ELR (cell line): ENCODE measurements around the gene PCDH17.

Experiments
- DNase-seq: peaks from one replicate; pipeline ENCODE4 v3.0.0-alpha.2; 2015; ENCODE audit warnings: low read depth

Gene PCDH17

GRCh38 chr13:57634839-57635165, 3.3 kb downstream of the PCDH17 start:
- DNase-seq: no peak

- DNase-seq: no peak
Observed at GRCh38 chr13:57635541-57636085, 4.1 kb downstream of the PCDH17 start.

- DNase-seq: no peak
Observed at GRCh38 chr13:57636816-57637215, 5.3 kb downstream of the PCDH17 start.

- DNase-seq: no peak
Observed at GRCh38 chr13:57637515-57637914, 6.0 kb downstream of the PCDH17 start.

GRCh38 chr13:57638186-57638890, 6.8 kb downstream of the PCDH17 start:
- DNase-seq: no peak

GRCh38 chr13:57640607-57641006, 9.1 kb downstream of the PCDH17 start:
- no peak for DNase-seq

GRCh38 chr13:57641051-57641450, 9.5 kb downstream of the PCDH17 start:
- no peak for DNase-seq

- no peak for DNase-seq
Observed at GRCh38 chr13:57644106-57644505, 12.6 kb downstream of the PCDH17 start.

GRCh38 chr13:57653229-57653989, 21.9 kb downstream of the PCDH17 start:
- no peak for DNase-seq

- DNase-seq: no peak
Observed at GRCh38 chr13:57665481-57665880, 33.9 kb downstream of the PCDH17 start.

- DNase-seq: no peak
Observed at GRCh38 chr13:57666131-57666953, 34.8 kb downstream of the PCDH17 start.

GRCh38 chr13:57672168-57672567, 40.6 kb downstream of the PCDH17 start:
- DNase-seq: no peak

GRCh38 chr13:57673197-57673596, 41.7 kb downstream of the PCDH17 start:
- no peak for DNase-seq

GRCh38 chr13:57675526-57675925, 44.0 kb downstream of the PCDH17 start:
- DNase-seq: no peak

- no peak for DNase-seq
Observed at GRCh38 chr13:57680609-57681008, 49.1 kb downstream of the PCDH17 start.

GRCh38 chr13:57682128-57682716, 50.7 kb downstream of the PCDH17 start:
- DNase-seq: no peak

- no peak for DNase-seq
Observed at GRCh38 chr13:57698851-57699250, 67.3 kb downstream of the PCDH17 start.

- no peak for DNase-seq
Observed at GRCh38 chr13:57704031-57704430, 72.5 kb downstream of the PCDH17 start.

- DNase-seq: no peak
Observed at GRCh38 chr13:57716295-57716694, 84.8 kb downstream of the PCDH17 start.

GRCh38 chr13:57724486-57725272, 93.1 kb downstream of the PCDH17 start:
- no peak for DNase-seq

- DNase-seq: no peak
Observed at GRCh38 chr13:57725480-57725879, 93.9 kb downstream of the PCDH17 start.
